Activated CD4-positive, alpha-beta T cell treated with anti-CD3 and anti-CD28 coated beads for 4 hours (primary cell): ENCODE data around the gene L3MBTL4.
"Not testable (repeated sequence)": the region's sequence is repeated elsewhere in the genome, so short reads cannot be mapped to it uniquely, and the experiment has no call there.

ENCODE experiments used
- DNase-seq, 2 donors: peaks; one replicate each; pipeline ENCODE4 v3.0.0-alpha.2; 2020

L3MBTL4 gene

GRCh38 chr18:6248017-6248416, 166.7 kb downstream of the L3MBTL4 start:
- DNase-seq, result no peak

DNA sequence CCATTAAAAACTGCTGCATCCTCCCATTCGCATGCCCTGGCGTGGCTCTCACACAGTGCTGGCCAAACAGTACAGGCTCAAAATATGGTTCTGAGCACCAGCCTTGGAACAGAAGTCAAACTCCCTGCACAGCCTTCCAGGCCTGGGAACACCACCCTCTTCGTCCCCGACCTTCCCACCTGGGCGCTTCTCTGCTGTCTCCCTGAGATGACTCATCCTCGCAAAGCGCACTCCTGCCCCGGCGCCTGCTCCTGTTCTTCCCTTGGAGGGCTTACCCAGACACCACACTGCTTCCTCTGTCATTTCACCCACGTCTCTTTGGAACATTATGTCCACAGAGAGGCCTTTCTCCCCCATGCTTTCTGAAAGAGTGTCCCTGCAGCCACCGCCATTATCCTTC, 172.7 kb downstream of the L3MBTL4 start:
- no peak for DNase-seq

DNA sequence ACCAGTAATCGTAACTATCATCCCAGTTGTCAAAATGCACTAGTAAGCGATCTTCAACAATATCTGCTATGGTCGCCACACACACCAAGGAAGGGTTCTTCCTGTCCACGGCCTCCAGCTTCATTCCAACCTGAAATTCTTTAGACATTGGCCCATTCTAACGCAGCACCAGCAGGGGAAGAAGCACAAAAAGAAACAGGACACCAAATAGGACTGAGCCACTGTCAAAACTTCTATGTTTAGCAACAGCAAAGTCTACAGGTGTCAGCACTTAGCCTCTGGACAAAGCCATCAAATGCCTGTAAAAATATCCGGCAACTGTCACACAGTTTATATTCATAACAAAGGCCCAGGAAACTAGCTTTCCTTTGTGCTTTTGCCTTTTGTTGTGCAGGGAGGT, 175.0 kb downstream of the L3MBTL4 start:
- DNase-seq, result no peak

DNA sequence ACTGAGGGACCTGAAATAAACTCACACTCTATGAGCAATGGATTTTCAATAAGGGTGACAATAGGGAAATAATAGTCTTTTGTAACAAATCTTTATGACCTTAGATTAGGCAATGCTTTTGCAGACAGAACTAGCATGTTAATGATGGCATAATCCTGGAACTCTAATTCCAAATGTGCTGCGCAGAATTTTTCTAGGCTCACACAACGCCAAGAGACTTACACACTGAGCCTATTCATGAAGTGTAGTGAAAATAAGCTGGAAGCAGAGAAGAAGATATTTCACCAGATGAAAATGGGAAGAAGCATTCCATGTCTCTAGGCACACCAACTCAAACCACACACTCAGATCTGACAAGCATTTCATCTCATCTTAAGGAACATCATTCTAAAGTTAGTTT, 178.5 kb downstream of the L3MBTL4 start:
- DNase-seq, result no peak

- DNase-seq, result no peak
Observed at GRCh38 chr18:6222271-6222670, 192.4 kb downstream of the L3MBTL4 start.

DNA sequence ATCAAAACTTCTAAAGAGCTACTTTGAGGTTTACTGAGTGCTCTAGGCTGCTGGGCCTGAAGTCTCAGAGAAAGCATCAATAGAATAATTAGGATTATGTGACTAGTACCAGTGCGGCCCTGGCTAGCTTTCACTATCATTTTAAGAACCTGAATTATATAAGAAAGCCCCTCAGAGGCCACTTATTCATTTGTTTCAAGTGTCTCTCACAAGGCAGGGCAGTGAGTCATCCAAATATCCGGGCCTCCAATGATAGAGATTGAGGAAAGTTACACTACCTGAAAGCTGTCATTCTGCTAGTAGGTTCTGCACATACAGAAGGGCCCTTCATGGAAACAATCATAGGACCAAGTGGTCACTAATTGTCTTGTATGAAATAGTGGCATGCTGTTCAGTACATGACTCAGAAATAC, 193.1 kb downstream of the L3MBTL4 start:
- no peak for DNase-seq

GRCh38 chr18:6220129-6220528, 194.6 kb downstream of the L3MBTL4 start:
- DNase-seq, result no peak

- no peak for DNase-seq
Observed at GRCh38 chr18:6219116-6219717, 195.5 kb downstream of the L3MBTL4 start.

DNA sequence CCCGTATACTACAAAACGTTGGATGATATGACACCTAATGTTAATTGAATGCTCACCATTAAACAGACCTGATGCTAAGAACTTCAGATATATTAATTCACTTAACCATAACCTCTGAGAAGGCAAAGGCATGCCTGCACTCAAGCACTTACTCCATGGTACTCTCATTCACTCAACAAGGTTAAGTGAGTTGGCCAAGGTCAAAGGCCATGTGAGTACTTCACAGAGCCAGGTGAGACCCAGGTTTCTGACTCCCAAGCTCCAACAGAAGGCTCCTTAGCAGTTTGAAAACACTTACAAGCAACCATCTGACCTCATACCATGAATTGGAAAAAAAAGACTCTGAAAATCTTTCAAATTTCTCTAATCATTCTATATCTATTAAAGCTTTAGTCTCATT, 198.8 kb downstream of the L3MBTL4 start:
- DNase-seq, result no peak

DNA sequence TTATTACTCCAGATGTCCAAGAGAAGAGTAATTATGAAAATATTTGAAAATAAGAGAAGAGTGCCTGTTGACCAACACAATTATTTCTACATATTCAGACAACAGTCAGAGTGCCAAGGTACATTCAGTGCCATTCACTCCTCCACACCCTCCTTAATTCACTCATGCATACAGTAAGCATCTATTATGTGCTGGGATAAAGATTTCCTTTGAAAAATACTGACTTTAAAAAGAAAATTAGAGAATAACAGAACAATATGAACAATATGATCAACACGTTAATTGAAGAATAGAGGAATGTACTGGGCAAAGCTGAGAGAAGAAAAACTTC, 203.6 kb downstream of the L3MBTL4 start:
- DNase-seq, result no peak

- DNase-seq, result no peak
Observed at GRCh38 chr18:6210349-6211173, 204.2 kb downstream of the L3MBTL4 start.

DNA sequence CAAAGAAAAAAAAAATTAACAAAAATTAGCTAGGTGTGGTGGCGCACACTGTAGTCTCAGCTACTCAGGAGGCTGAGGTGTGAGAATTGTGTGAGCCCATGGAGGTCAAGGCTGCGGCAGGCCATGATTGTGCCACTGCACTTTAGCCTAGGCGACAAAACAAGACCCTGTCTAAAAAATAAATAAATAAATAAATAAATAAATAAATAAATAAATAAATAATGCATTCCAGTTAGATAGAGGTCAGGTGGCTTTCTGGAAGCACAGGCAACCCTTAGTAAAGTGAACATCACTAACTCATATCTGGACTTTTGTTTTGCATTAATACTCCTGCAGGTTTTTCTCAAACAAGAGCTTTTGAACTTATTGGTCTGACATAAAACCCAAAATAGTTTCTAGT, 206.8 kb downstream of the L3MBTL4 start:
- no peak for DNase-seq

DNA sequence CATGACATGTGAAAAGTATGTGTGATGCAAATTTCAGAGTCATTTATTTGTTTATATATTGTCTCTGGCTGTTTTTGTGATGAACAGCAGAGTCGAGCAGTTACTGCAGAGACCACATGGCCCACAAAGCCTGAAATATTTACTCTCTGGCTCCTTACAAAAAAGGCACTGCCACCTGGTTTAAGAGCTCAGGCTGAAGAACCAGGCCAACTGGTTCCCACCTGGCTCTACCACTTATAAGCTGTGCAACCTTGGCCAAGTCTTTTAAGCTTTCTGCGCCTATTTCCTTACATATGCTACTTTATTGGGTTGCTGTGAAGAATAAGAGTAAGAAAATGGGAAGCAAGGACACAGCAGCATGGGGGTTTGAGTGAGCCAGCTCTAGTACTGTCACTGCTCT, 207.6 kb downstream of the L3MBTL4 start:
- DNase-seq, result no peak

- DNase-seq, result no peak
Observed at GRCh38 chr18:6205706-6206105, 209.0 kb downstream of the L3MBTL4 start.

GRCh38 chr18:6204476-6204875, 210.2 kb downstream of the L3MBTL4 start:
- DNase-seq, result no peak

GRCh38 chr18:6203791-6204190, 210.9 kb downstream of the L3MBTL4 start:
- DNase-seq, result no peak

DNA sequence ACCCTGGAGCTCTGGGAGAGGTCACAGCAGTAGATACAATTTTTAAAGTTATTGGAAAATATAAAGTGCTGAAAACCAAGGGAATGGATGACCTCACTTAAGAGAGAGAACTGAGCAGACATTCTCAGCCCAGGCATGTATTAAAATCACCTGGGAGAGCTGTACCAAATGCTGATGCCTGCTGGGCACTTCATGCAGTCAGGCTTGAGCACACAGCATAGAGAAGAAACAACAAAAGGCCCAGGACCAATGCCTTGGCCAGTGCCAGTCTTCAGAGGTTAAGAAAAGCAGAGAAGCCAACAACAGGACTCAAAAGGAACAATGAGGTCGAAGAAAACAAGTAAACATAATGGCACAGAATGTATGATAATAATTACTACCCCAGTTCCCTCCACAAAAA, 211.8 kb downstream of the L3MBTL4 start:
- no peak for DNase-seq

DNA sequence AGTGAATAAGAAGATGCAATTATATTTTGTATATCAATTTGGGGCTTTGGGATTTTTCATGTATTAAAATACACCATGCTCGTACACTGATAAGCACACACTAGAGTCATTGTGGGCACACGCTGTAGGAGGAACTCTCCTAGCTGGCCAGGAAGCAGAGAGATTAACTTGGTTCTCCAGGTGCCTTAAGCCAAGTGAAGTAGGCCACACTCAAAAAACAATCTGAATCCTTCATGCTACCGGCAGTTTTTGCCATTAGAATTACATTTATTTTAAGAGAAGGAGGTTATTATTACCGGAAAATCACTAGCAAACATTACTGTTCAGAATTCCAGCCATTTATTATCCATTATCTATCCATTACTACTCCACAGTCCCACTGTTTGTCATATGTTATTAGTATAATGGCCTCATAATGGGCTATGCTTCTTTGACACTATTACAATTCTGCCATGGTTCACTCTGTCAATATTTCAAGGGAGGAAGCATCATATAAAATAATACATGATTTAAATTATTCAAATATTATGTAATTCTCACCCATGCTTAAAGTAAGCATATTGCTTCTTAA, 214.4 kb downstream of the L3MBTL4 start:
- DNase-seq, result no peak

- DNase-seq, result no peak
Observed at GRCh38 chr18:6199777-6200176, 214.9 kb downstream of the L3MBTL4 start.

DNA sequence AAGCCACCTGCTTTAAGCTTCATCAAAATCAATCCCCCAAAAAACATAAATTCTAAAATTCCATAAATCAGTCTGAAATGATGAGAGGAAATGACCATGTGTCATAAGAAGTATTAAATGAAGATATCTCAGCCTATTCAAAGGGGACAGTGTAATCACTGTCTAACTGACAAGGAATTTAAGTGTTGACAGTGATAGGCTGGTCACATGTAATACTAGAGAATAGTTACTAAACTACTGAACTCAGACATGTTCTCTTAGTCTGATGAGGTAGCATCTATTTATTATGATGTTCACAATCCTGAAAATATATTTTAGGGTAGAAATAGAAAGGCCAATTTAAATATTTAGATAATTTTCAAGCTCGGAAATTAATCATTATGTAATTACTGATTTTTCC, 216.1 kb downstream of the L3MBTL4 start:
- no peak for DNase-seq

DNA sequence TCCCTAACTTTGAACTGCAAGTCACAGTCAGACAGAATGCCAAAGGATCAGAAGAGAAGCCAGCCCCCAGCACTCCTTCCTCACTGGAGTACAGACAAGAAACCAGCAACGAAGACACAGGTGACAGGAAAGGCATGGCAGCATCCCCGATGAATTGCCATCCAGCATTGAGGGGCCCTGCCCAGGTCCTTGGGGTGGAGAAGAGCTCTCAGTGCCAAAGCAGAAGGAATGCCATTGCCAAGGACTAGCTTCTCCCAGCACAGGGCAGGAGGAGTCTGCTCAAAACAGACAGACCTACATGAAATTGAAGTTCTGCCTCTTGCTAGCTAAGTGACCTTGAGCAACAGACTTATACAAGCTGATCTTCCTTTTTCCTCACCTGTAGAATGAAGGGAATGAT, 220.1 kb downstream of the L3MBTL4 start:
- no peak for DNase-seq

- DNase-seq, result not testable (repeated sequence)
Observed at GRCh38 chr18:6185782-6186181, 228.9 kb downstream of the L3MBTL4 start.

DNA sequence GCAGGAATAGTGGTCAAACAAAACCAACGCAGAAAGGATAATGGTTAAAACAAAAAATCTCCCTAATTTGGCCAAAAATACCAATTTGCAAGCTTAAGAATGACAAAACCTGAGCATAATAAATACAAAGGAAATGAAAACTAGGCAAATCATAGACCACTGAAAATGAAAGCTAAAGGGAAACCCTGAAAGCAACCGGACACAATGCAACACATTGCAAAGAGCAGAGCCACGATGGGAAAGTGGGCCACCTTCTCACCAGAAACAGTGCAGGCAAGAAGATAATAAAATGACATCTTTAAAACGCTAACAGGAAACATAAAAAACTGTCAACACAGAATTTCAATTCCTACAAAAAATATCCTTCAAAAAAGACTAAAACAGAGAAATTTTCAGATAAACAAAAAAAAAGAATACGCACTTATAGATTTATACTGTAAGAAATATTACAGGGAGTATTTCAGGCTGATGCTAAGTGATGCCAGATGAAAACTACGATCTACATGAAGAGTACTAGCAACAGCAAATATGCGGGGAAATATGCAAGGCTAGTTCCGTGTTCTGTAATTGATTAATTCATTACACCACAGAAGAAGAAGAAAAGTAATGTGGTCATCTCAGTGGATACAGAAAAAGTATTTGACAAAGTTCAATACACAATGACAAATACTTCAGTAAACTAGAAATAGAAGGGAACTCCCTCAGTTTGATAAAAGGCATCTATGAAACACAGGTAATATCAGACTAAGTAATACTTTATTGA, 239.5 kb downstream of the L3MBTL4 start:
- DNase-seq, result no peak

GRCh38 chr18:6170604-6171003, 244.1 kb downstream of the L3MBTL4 start:
- no peak for DNase-seq
